CD14-positive monocyte (primary cell): ENCODE results near the gene MPDU1. TPM values are rescaled to one million over a fixed set of nuclear protein-coding genes. Genes with fewer than 3 reads are reported as not detected.

ENCODE experiments used
- DNase-seq, 3 donors: peaks; one replicate each; pipeline ENCODE4 v3.0.0-alpha.2; 2011 to 2022
- H2AFZ ChIP-seq: 2 replicates; pipeline ENCODE4 v1.6.0; 2012; ENCODE audit warnings: mild to moderate bottlenecking, low read depth, low read length, inconsistent platforms; ENCODE audit not compliant: insufficient read depth, poor library complexity, severe bottlenecking
- H3K27ac ChIP-seq, 2 donors: 1 replicate in 1 of 2; 2 replicates in 1 of 2; pipeline ENCODE4 v1.5.1; 2012 to 2013; ENCODE audit warnings: low read length in 2 of 2, control low read depth in 1 of 2, inconsistent platforms in 1 of 2, low read depth in 1 of 2, mild to moderate bottlenecking in 1 of 2
- H3K27me3 ChIP-seq, 2 donors: one replicate each; pipeline versions ENCODE4 v1.6.0 to v1.6.1; 2011 to 2013; ENCODE audit warnings: low read length in 2 of 2; ENCODE audit not compliant: control insufficient read depth in 2 of 2, insufficient read depth in 2 of 2
- H3K36me3 ChIP-seq, 2 donors: replicated peaks in 1 of 2; 1 replicate in 1 of 2; 2 replicates in 1 of 2; pipeline versions ENCODE4 v1.5.1 to v1.6.1; 2012 to 2013; ENCODE audit warnings: low read length in 2 of 2, control low read depth in 1 of 2, inconsistent platforms in 1 of 2, mild to moderate bottlenecking in 1 of 2; ENCODE audit not compliant: insufficient read depth in 2 of 2, control insufficient read depth in 1 of 2
- H3K4me1 ChIP-seq, 2 donors: 1 replicate in 1 of 2; 2 replicates in 1 of 2; pipeline versions ENCODE4 v1.5.1 to v1.6.1; 2012 to 2013; ENCODE audit warnings: low read length in 2 of 2, control low read depth in 1 of 2, inconsistent platforms in 1 of 2, mild to moderate bottlenecking in 1 of 2, moderate library complexity in 1 of 2; ENCODE audit not compliant: insufficient read depth in 2 of 2, control insufficient read depth in 1 of 2
- H3K4me2 ChIP-seq: replicated peaks from 2 replicates; pipeline ENCODE3; 2012; ENCODE audit warnings: low read length, moderate library complexity, mild to moderate bottlenecking; ENCODE audit not compliant: poor library complexity, severe bottlenecking; ENCODE audit errors: extremely low read depth
- H3K4me3 ChIP-seq, 3 experiments: fragments of 200-600 bp in 1 of 3; sonication (generic) in 1 of 3; replicated peaks in 1 of 3; 1 replicate in 2 of 3; 2 replicates in 1 of 3; pipeline ENCODE4 v1.5.1; 2011 to 2013; ENCODE audit warnings: low read length in 3 of 3, mild to moderate bottlenecking in 3 of 3, control low read depth in 2 of 3, low read depth in 2 of 3, inconsistent platforms in 1 of 3, moderate library complexity in 1 of 3
- H3K79me2 ChIP-seq: 2 replicates; pipeline ENCODE4 v1.6.0; 2012; ENCODE audit warnings: mild to moderate bottlenecking, control low read depth, inconsistent platforms, low read length, moderate library complexity; ENCODE audit not compliant: insufficient read depth
- H3K9ac ChIP-seq: 2 replicates; pipeline ENCODE4 v1.6.0; 2017; ENCODE audit warnings: low read length, mild to moderate bottlenecking; ENCODE audit not compliant: insufficient read depth, poor library complexity, severe bottlenecking
- H3K9me3 ChIP-seq, 2 donors: replicated peaks in 1 of 2; 1 replicate in 1 of 2; 2 replicates in 1 of 2; pipeline versions ENCODE4 v1.5.1 to v1.6.1; 2012 to 2013; ENCODE audit warnings: low read length in 2 of 2, control low read depth in 1 of 2; ENCODE audit not compliant: control insufficient read depth in 1 of 2, insufficient read depth in 1 of 2
- H4K20me1 ChIP-seq: 2 replicates; pipeline ENCODE4 v1.6.0; 2012; ENCODE audit warnings: mild to moderate bottlenecking, low read length, control low read depth, moderate library complexity; ENCODE audit not compliant: insufficient read depth
- H3K27ac Mint-ChIP-seq, 7 donors: one replicate each; pipeline ENCODE4 v1.8.0; 2020; ENCODE audit warnings: mild to moderate bottlenecking in 7 of 7, mixed read lengths in 7 of 7, moderate library complexity in 6 of 7, inconsistent platforms in 2 of 7
- H3K27me3 Mint-ChIP-seq, 3 donors: one replicate each; pipeline ENCODE4 v1.8.0; 2021 to 2022; ENCODE audit warnings: low read depth in 3 of 3, mild to moderate bottlenecking in 3 of 3, mixed read lengths in 3 of 3, moderate library complexity in 3 of 3, inconsistent platforms in 1 of 3
- H3K36me3 Mint-ChIP-seq, 2 donors: one replicate each; pipeline ENCODE4 v1.8.0; 2020; ENCODE audit warnings: mixed read lengths in 2 of 2, inconsistent platforms in 1 of 2, mild to moderate bottlenecking in 1 of 2
- H3K4me1 Mint-ChIP-seq: one replicate; pipeline ENCODE4 v1.8.0; 2020; ENCODE audit warnings: mild to moderate bottlenecking, mixed read lengths
- H3K4me3 Mint-ChIP-seq, 2 donors: one replicate each; pipeline ENCODE4 v1.8.0; 2020; ENCODE audit warnings: mild to moderate bottlenecking in 2 of 2, mixed read lengths in 2 of 2, moderate library complexity in 1 of 2
- H3K9me3 Mint-ChIP-seq, 7 donors: one replicate each; pipeline ENCODE4 v1.8.0; 2020 to 2022; ENCODE audit warnings: mixed read lengths in 7 of 7, mild to moderate bottlenecking in 6 of 7, moderate library complexity in 6 of 7, inconsistent platforms in 2 of 7
- CTCF ChIP-seq: fragments of 200-600 bp; IDR thresholded peaks from one replicate; pipeline ENCODE4 v1.8.0; 2022; ENCODE audit warnings: antibody characterized with exemption, mild to moderate bottlenecking
- WGBS: methylation state at CpG from one replicate; pipeline ENCODE4 v1.1.5; 2013; ENCODE audit warnings: missing lambda C conversion rate; ENCODE audit not compliant: insufficient coverage; 5-methylcytosine and 5-hydroxymethylcytosine counted together
- intact Hi-C, 2 donors: fragments of 100-400 bp; cut with micrococcal nuclease; formaldehyde crosslinking; loops; one replicate each; pipeline versions ENCODE4 v1.15.0 to v1.15.1; 2023
- polyA plus RNA-seq, 3 donors: library from polyadenylated mRNA; depleted of rRNA in 1 of 3; unstranded in 2 of 3; stranded (reverse) in 1 of 3; fragments of 300-500 nt in 2 of 3; fragments of >200 nt in 1 of 3; fragmentation: Illumina TruSeq in 2 of 3; gene quantifications; 1 replicate in 2 of 3; 2 replicates in 1 of 3; pipeline ENCODE4 v1.2.3, GENCODE V29; 2012 to 2021

The MPDU1 gene
- polyA plus RNA-seq, 3 donors = 100 to 107 (median 103) TPM

DNA sequence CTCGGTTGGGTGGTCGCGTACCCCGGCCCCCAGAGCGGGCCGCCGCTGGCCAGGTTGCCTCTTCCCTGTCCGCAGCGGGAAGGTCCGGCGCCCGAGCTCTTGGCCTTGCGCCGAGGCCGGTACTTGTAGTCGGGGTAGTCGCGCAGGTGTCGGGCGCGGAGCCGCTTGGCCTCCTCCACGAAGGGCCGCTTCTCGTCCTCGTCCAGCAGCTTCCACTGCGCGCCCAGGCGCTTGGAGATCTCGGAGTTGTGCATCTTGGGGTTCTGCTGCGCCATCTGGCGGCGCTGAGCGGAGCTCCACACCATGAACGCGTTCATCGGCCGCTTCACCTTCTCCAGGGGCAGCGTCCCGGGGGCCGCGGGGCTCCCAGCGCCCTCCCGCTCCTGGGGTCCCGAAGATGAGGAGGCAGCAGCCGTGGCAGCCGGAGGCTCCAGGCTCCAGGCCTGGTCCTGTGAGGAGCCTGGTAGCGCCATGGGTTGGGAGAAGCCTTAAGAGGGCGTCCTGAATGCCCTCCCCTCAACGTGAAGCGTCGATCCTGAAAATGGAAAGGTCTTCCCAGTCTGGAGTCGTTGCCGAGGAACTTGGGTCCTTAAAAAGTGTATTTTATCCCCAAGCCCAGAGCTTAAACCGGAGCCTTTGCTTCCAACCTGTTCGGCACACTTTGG lies 5.7 kb downstream of the MPDU1 start:
- peaks cover 0 to 2% (median 0%) of the 10 kb centered on the region in 7 donors for H3K9me3 Mint-ChIP-seq
- intact Hi-C loops = loop anchor here (2.0 to 5.0 kb wide), 3 partner anchors 17 to 87 kb away; no protein-coding TSS in a partner anchor
- Histone ChIP-seq H3K27ac (peak overlapping the region in 1 of 2 donors; percentile 76), H4K20me1 (peaks cover 17% of the 10 kb centered on the region), H2AFZ (no peak overlapping the region), H3K36me3 (peaks cover 59 to 62% of the 10 kb centered on the region in 2 donors), H3K9ac (peak overlapping the region; percentile 15), H3K4me2 (peak overlapping the region; percentile 66), H3K4me1 (peaks cover 45 to 55% of the 10 kb centered on the region in 2 donors), H3K79me2 (peaks cover 38% of the 10 kb centered on the region), H3K4me3 (peak overlapping the region in 1 of 3 experiments; percentile 58), H3K9me3 (no peaks in the 10 kb centered on the region), H3K27me3 (no peaks in the 10 kb centered on the region)
- peak; percentile 81 to 84 (median 83) for DNase-seq
- peak overlapping the region in 2 of 7 donors; percentile 15 to 25 for H3K27ac Mint-ChIP-seq
- H3K4me3 Mint-ChIP-seq = no peak overlapping the region
- 33% methylated on average over 55 of the region's 56 CpGs for whole genome bisulfite sequencing
- H3K4me1 Mint-ChIP-seq = peaks cover 33% of the 10 kb centered on the region
- peak; percentile 88 for TF ChIP-seq CTCF
- peaks cover 59 to 75% of the 10 kb centered on the region in 2 donors for H3K36me3 Mint-ChIP-seq
- H3K27me3 Mint-ChIP-seq = peaks cover 0 to 2% (median 0%) of the 10 kb centered on the region in 3 donors

DNA sequence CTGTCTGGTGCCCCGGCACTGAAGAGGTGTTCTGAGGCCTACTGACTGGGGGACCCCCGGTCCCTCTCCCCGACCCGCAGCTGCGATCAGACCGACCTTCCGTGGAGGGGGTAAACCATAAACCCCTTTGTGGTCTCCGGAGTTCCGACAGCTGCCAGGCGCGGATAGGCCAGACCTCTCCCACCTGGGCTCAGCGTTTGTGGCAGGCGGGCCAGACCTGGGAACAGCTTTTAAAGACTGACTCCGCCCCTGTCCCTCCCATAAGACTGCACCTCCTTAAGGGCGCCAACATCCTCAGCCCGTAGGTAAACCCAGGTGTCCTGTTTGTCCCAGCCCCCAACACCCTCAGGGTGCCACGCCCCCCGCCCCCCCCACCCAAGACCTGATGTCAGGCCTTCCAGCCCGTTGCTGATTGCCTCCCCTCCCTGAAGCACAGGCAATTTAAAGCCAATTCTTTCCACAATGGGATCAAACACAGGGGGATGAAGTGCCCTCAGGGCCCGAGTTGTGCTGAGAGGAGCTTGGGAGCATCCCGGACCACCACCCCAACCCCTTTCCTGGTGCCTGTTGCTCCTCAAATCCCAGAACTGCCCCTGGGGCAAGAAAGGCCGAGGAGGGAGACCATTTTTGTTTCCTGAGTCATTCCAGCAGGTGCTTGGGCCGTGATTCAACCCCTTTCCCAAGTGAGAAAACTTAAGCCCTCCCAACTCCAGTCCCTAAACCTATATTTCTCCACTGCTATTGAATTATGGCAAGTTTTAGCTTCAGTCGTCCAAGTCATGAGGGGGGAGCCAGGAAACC lies 6.4 kb downstream of the MPDU1 start, which contains the start of gene SOX15:
Gene SOX15, minus strand, starts transcription at position 204 of the 801 bp plus-strand sequence. CDS start 418 bp downstream, outside the sequence.
- Histone ChIP-seq H3K9me3 (no peaks in the 10 kb centered on the region), H3K27me3 (no peaks in the 10 kb centered on the region), H3K4me3 (peak within 1 kb of the TSS in 1 of 3 experiments; percentile 58), H3K4me1 (peaks cover 38 to 47% of the 10 kb centered on the region in 2 donors), H3K27ac (peak within 1 kb of the TSS in 1 of 2 donors; percentile 76), H4K20me1 (peaks cover 17% of the 10 kb centered on the region), H3K36me3 (peaks cover 67 to 69% of the 10 kb centered on the region in 2 donors), H3K9ac (peak within 1 kb of the TSS; percentile 15), H2AFZ (no peak within 1 kb of the TSS), H3K79me2 (peaks cover 31% of the 10 kb centered on the region), H3K4me2 (peak within 1 kb of the TSS; percentile 66)
- no peak for TF ChIP-seq CTCF
- Mint-ChIP-seq H3K27me3 (no peaks in the 10 kb centered on the region), H3K4me3 (no peak within 1 kb of the TSS), H3K36me3 (peaks cover 64 to 78% of the 10 kb centered on the region in 2 donors), H3K9me3 (no peaks in the 10 kb centered on the region), H3K27ac (peak within 1 kb of the TSS in 6 of 7 donors; percentile 15 to 74 (median 38)), H3K4me1 (peaks cover 26% of the 10 kb centered on the region)
- intact Hi-C loops = loop anchor here (2.0 to 5.0 kb wide), 3 partner anchors 17 to 88 kb away; no protein-coding TSS in a partner anchor
- DNase-seq = no peak
- 71% methylated on average over 17 of the region's 24 CpGs for WGBS
